Tibial nerve (tissue), 3 donors: ENCODE data around the gene ANKRD44.

Experiments used
- CTCF ChIP-seq, 5 experiments: fragments of 200-600 bp in 3 of 5; fragments of 450-650 bp in 2 of 5; sonication (generic) in 3 of 5; IDR thresholded peaks; one replicate each; pipeline ENCODE4 v1.5.1; 2016 to 2019; ENCODE audit warnings: antibody characterized with exemption in 5 of 5, mild to moderate bottlenecking in 3 of 5, moderate library complexity in 2 of 5
- POLR2A ChIP-seq, 2 donors: fragments of 450-650 bp; IDR thresholded peaks; one replicate each; pipeline ENCODE4 v1.6.1; 2017; ENCODE audit warnings: antibody characterized with exemption in 2 of 2, mild to moderate bottlenecking in 2 of 2, moderate library complexity in 2 of 2

GRCh38 chr2:196995757-196996314 lies 314.7 kb downstream of the ANKRD44 start:
- TF ChIP-seq CTCF (IDR thresholded peaks at IDR 0.05) (no peak), POLR2A (IDR thresholded peaks at IDR 0.05) (no peak)
